GM19035 (cell line): ENCODE data around the gene CTDSP1.
A peak's percentile ranks its signal among the peaks of the same experiment; 100 is the strongest.

Experiments
- ATAC-seq: cut with Tn5 transposase; IDR thresholded peaks from one replicate; pipeline ENCODE4 v1.9.1; 2021; ENCODE audit not compliant: unreplicated experiment

Gene CTDSP1

GRCh38 chr2:218398437-218399390 is 954 bp upstream of the CTDSP1 start:
- ATAC-seq, result peak; percentile 23

GRCh38 chr2:218400167-218400929 is 680 bp downstream of the CTDSP1 start:
- ATAC-seq, result no peak

DNA sequence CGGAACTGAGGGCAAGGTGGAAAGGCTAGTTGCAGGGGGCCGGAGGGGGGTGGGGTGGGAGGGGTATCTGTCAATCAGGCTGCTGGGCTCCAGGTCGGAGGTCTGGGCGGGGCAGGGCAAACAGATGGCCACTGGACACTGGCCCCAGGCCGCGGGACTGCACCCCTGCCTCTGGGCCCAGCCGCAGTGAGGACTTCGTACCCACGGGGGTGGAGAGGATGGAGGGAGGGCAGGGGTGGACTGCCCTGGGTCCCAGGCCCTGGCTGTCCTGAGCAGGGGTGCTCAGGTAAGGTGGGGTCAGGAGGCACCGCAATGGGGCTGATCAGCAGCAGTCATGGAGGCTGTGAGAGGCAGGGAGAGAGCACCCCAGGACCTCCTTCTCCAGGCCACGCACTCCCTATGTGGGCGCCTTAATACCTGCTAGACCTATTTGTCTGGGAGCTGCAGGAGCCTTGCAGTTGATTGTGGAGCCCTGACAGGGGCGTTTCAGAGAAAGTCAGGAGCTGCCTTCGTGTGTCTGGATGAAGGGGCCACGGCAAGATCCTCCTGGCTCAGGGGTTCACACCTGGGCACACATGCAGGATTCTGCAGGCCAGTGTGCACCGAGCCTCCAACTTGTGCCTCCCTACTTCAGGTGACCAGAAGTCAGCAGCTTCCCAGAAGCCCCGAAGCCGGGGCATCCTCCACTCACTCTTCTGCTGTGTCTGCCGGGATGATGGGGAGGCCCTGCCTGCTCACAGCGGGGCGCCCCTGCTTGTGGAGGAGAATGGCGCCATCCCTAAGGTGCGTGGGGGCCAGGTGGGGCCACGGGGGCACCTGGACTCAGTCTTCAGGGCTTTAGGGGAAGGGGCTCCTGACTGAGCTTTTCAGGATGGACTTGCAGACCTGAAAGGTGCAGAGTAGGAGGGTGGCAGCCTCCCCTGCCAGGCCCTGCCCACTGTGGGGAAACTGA is 1.5 kb downstream of the CTDSP1 start:
- ATAC-seq, result no peak

GRCh38 chr2:218401890-218402289 is 2.2 kb downstream of the CTDSP1 start:
- no peak for ATAC-seq

- ATAC-seq, result no peak
These were observed 2.8 kb downstream of the CTDSP1 start for GRCh38 chr2:218402491-218402901.

- ATAC-seq, result no peak
These were observed 3.3 kb downstream of the CTDSP1 start for GRCh38 chr2:218402911-218403411.

DNA sequence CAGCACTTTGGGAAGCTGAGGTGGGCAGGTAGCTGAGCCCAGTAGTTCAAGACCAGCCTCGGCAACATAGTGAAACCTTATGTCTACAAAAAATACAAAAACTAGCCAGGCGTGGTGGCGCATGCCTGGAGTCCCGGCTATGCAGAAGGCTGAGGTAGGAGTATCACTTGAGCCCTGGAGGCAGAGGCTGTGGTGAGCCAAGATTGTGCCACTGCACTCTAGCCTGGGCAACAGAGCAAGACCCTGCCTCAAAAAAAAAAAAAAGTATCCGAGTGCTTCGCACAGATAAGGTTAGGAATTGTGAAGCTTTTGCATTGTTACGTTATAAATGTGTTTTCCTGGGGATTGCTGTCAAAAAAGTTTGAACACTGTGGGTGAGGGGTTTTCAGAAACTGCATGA is 4.1 kb downstream of the CTDSP1 start:
- ATAC-seq, result no peak

DNA sequence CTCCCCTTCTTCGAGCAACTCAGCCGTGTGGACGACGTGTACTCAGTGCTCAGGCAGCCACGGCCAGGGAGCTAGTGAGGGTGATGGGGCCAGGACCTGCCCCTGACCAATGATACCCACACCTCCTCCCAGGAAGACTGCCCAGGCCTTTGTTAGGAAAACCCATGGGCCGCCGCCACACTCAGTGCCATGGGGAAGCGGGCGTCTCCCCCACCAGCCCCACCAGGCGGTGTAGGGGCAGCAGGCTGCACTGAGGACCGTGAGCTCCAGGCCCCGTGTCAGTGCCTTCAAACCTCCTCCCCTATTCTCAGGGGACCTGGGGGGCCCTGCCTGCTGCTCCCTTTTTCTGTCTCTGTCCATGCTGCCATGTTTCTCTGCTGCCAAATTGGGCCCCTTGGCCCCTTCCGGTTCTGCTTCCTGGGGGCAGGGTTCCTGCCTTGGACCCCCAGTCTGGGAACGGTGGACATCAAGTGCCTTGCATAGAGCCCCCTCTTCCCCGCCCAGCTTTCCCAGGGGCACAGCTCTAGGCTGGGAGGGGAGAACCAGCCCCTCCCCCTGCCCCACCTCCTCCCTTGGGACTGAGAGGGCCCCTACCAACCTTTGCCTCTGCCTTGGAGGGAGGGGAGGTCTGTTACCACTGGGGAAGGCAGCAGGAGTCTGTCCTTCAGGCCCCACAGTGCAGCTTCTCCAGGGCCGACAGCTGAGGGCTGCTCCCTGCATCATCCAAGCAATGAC is 4.8 kb downstream of the CTDSP1 start:
- ATAC-seq, result no peak

DNA sequence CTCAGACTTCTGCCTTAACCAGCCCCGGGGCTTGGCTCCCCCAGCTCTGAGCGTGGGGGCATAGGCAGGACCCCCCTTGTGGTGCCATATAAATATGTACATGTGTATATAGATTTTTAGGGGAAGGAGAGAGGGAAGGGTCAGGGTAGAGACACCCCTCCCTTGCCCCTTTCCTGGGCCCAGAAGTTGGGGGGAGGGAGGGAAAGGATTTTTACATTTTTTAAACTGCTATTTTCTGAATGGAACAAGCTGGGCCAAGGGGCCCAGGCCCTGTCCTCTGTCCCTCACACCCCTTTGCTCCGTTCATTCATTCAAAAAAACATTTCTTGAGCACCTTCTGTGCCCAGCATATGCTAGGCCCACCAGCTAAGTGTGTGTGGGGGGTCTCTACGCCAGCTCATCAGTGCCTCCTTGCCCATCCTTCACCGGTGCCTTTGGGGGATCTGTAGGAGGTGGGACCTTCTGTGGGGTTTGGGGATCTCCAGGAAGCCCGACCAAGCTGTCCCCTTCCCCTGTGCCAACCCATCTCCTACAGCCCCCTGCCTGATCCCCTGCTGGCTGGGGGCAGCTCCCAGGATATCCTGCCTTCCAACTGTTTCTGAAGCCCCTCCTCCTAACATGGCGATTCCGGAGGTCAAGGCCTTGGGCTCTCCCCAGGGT is 5.5 kb downstream of the CTDSP1 start:
- ATAC-seq, result no peak

DNA sequence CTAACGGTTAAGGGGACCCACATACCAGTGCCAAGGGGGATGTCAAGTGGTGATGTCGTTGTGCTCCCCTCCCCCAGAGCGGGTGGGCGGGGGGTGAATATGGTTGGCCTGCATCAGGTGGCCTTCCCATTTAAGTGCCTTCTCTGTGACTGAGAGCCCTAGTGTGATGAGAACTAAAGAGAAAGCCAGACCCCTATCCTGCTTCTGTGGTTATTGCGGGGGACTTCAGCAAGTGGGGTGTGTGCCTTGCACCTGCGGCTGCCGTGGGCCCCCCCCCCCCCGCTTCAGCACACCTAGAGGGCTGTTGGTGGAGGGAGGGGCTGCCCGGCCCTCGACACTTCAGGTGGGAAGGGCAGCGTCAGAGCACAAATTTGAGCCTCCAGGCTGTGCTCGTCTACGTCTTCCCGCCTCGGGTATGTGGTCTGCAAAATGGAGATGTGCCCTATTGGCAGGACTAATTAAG is 6.1 kb downstream of the CTDSP1 start:
- ATAC-seq, result no peak

- ATAC-seq, result peak; percentile 81
These were observed 6.7 kb downstream of the CTDSP1 start for GRCh38 chr2:218406209-218406948.

GRCh38 chr2:218406949-218407618 is 7.4 kb downstream of the CTDSP1 start:
- ATAC-seq, result peak; percentile 2

GRCh38 chr2:218407717-218408116 is 8.0 kb downstream of the CTDSP1 start:
- no peak for ATAC-seq

- no peak for ATAC-seq
These were observed 18.7 kb downstream of the CTDSP1 start for GRCh38 chr2:218418321-218418716.

- no peak for ATAC-seq
These were observed 19.2 kb downstream of the CTDSP1 start, which contains the start of gene VIL1 for GRCh38 chr2:218418717-218419458. VIL1 (plus strand) TSS chr2:218419123; CDS start chr2:218423779, 4,656 bp downstream.

- no peak for ATAC-seq
These were observed 20.1 kb downstream of the CTDSP1 start for GRCh38 chr2:218419630-218420216.

GRCh38 chr2:218421027-218421426 is 21.4 kb downstream of the CTDSP1 start:
- ATAC-seq, result no peak
